ENCODE data around the gene PEAK3. TPM values are rescaled to one million over a fixed set of nuclear protein-coding genes. Genes with fewer than 3 reads are reported as not detected.
A peak's percentile ranks its signal among the peaks of the same experiment; 100 is the strongest.
"Not testable (repeated sequence)": the region's sequence is repeated elsewhere in the genome, so short reads cannot be mapped to it uniquely, and the experiment has no call there.

The PEAK3 gene
- total RNA-seq, 2 experiments from 2014 or later, result 0.54 TPM; not detected in 1

- H3K27me3 Mint-ChIP-seq, result peaks cover 5% of the 10 kb centered on the region
- CTCF ChIA-PET, result interaction anchor here (0.6 kb wide), 1 partner anchor 11 kb away, joined by 4 read pairs; no protein-coding TSS in a partner anchor
- peaks cover 25% of the 10 kb centered on the region for H3K4me1 Mint-ChIP-seq
- ATAC-seq (peak; percentile 44), DNase-seq (peak; percentile 58)
- no peaks in the 10 kb centered on the region for H3K9me3 Mint-ChIP-seq (ENCODE audit: low read depth)
- H3K36me3 Mint-ChIP-seq, result peaks cover 9% of the 10 kb centered on the region
- peak overlapping the region; percentile 79 for H3K27ac Mint-ChIP-seq
- H3K4me3 Mint-ChIP-seq, result peak overlapping the region; percentile 78
Observed at GRCh38 chr19:2290441-2291184, 8.6 kb upstream of the PEAK3 start.

GRCh38 chr19:2289714-2290435 lies 7.9 kb upstream of the PEAK3 start:
- H3K9me3 Mint-ChIP-seq (ENCODE audit: low read depth), result no peaks in the 10 kb centered on the region
- ATAC-seq, result peak; percentile 78
- peaks cover 5% of the 10 kb centered on the region for H3K27me3 Mint-ChIP-seq
- CTCF ChIA-PET, result interaction anchor here (1.0 to 5.6 kb wide), 5 partner anchors 10 to 321 kb away, joined by 3 to 52 read pairs (median 6); no protein-coding TSS in a partner anchor
- H3K4me3 Mint-ChIP-seq, result peak overlapping the region; percentile 78
- peaks cover 25% of the 10 kb centered on the region for H3K4me1 Mint-ChIP-seq
- peak overlapping the region; percentile 91 for H3K27ac Mint-ChIP-seq
- peaks cover 9% of the 10 kb centered on the region for H3K36me3 Mint-ChIP-seq
- DNase-seq, result peak; percentile 85

DNA sequence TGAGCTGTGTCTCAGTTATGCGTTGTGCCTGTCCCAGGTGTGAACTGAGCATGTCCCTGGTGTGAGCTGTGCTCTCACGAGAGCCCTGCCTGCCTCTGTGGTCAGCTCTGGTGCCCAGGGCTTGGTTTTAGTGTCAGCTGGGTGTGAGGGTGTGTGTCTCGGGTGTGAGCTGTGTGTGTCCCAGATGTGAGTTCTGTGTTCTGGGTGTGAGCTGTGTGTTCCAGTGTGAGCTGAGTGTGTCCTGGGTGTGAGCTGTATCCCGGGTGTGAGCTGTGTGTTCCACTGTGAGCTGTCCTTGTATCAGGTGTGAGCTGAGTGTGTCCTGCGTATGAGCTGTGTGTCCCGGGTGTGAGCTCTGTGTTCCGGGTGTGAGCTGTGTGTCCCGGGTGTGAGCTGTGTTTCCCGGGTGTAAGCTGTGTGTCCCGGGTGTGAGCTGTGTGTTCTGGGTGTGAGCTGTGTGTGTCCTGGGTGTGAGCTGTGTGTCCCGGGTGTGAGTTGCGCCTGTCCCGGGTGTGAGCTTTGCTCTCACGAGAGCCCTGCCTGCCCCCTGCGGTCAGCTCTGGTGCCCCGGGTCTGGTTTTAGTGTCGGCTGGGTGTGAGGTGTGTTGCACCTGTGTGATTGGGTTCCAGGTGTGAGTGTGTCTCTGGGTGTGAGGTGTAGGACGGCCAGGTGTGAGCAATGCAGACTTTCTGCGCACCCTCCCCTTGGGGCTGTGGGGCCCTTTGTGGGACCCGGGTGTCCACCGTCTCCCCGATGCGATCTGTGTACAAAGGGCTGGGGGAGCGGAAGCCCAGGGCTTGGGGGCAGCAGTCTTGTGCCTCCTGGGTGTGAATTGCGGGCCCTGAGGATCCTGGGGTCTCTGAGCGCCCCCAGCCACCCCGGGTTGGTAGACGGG lies 7.1 kb upstream of the PEAK3 start:
- H3K9me3 Mint-ChIP-seq (ENCODE audit: low read depth), result no peaks in the 10 kb centered on the region
- ATAC-seq, result peak; percentile 21

GRCh38 chr19:2288338-2288817 lies 6.4 kb upstream of the PEAK3 start:
- Mint-ChIP-seq H3K4me1 (peaks cover 22% of the 10 kb centered on the region), H3K9me3 (ENCODE audit: low read depth) (no peaks in the 10 kb centered on the region), H3K4me3 (peak overlapping the region; percentile 78), H3K27ac (peak overlapping the region; percentile 91), H3K27me3 (peaks cover 5% of the 10 kb centered on the region), H3K36me3 (peaks cover 6% of the 10 kb centered on the region)
- DNase-seq (no peak), ATAC-seq (no peak)
- CTCF ChIA-PET, result interaction anchor here (1.0 to 5.6 kb wide), 8 partner anchors 14 to 323 kb away, joined by 3 to 52 read pairs (median 6); partner anchors contain the start of gene PLEKHJ1

More for the DNA sequence above, 7.1 kb upstream of the PEAK3 start:
- Mint-ChIP-seq H3K36me3 (peaks cover 9% of the 10 kb centered on the region), H3K4me3 (peak overlapping the region; percentile 78), H3K27me3 (peaks cover 5% of the 10 kb centered on the region), H3K4me1 (peaks cover 25% of the 10 kb centered on the region), H3K27ac (peak overlapping the region; percentile 91)
- DNase-seq, result no peak
- CTCF ChIA-PET, result interaction anchor here (1.0 to 5.6 kb wide), 9 partner anchors 9 to 322 kb away, joined by 3 to 52 read pairs (median 6); partner anchors contain the start of gene PLEKHJ1

DNA sequence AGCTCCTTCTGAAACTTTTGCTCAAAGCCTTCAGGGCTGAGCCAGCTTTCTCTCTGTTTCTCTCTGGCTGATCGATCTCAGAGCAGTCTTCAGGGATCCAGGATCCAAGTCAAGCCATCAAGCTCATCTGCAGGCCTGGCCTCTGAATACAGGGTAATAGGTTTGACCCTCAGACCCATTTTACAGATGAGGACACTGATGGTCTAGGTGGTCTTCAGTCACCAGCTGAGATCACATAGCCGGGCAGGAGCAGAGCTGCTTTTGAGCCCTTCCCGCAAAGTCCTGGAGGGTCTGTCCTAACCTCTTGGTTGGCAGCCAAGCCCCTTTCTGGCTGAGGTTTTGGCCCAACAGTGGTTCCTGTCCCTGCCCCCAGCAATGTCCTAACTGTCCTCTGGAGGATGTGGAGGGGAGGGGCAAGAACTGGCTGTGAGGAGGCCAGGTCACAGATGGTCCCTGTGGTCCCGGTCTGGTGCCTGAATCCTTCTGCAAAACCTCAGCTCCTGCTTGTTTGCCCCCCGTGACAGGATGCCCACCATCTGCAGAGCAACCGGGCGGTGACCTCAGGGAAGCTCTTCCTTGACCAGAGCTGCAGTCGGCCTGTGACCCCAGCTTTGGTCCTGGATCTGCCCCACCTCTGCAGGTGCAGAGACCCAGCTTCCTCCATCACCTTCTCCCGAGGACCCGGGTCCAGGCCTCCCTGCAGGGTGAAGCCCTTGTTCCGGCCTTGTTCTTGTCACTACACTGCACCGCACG lies 5.8 kb upstream of the PEAK3 start:
- ATAC-seq (no peak), DNase-seq (no peak)
- Mint-ChIP-seq H3K4me1 (peaks cover 25% of the 10 kb centered on the region), H3K4me3 (no peak overlapping the region), H3K27me3 (peaks cover 9% of the 10 kb centered on the region), H3K36me3 (peaks cover 3% of the 10 kb centered on the region), H3K9me3 (ENCODE audit: low read depth) (no peaks in the 10 kb centered on the region), H3K27ac (no peak overlapping the region)
- CTCF ChIA-PET, result interaction anchor here (1.0 to 5.6 kb wide), 6 partner anchors 13 to 323 kb away, joined by 3 to 52 read pairs (median 6); partner anchors contain the start of gene PLEKHJ1

- CTCF ChIA-PET, result interaction anchor here (1.0 to 5.6 kb wide), 5 partner anchors 12 to 324 kb away, joined by 3 to 52 read pairs (median 4); no protein-coding TSS in a partner anchor
- Mint-ChIP-seq H3K9me3 (ENCODE audit: low read depth) (no peaks in the 10 kb centered on the region), H3K4me1 (peaks cover 34% of the 10 kb centered on the region), H3K36me3 (no peaks in the 10 kb centered on the region), H3K4me3 (no peak overlapping the region), H3K27me3 (peaks cover 12% of the 10 kb centered on the region), H3K27ac (no peak overlapping the region)
- DNase-seq, result no peak
- ATAC-seq, result no peak
Observed at GRCh38 chr19:2286402-2287140, 4.6 kb upstream of the PEAK3 start.

DNA sequence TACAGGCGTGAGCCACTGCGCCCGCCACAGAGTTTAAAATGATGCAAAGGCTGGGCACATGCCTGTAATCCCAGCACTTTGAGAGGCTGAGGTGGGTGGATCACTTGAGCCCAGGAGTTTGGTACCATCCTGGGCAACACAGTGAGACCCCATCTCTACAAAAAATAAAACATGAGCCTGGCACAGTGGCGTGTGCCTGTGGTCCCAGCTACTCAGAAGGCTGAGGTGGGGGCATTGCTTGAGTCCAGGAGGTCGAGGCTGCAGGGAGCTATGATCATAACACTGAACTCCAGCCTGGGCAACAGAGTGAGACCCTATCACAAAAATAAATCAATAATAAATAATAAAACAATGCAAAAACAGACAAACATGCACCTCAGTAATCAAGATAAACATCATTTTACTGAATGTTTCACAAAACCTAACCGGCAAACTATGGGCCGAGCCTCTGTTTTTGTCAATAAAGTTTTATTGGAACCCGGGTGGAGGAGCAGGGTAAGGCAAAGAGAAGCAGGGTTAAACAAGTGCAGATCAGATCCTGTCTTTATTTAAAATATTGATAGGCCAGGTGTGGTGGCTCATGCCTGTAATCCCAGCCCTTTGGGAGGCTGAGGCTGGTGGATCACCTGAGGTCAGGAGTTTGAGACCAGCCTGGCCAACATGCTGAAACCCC lies 2.0 kb upstream of the PEAK3 start:
- H3K27ac Mint-ChIP-seq, result no peak overlapping the region

DNA sequence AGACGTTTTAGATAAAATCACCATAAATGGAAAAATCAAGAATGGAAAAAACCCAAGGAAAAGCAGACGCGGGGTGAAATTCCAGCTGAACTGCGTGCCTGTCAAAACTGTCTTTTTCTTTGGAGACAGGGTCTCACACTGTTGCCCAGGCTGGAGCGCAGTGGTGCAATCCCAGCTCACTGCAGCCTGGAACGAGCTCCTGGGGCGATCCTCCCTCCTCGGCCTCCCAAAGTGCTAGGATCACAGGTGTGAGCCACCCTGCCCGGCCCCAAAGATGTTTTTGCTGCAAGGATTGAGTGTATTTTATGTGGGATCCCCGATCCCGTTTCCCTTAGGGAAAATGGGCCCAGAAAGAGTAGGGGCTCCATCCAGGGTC lies 875 bp upstream of the PEAK3 start:
- Mint-ChIP-seq H3K9me3 (ENCODE audit: low read depth) (no peaks in the 10 kb centered on the region), H3K4me1 (peaks cover 13% of the 10 kb centered on the region), H3K4me3 (no peak overlapping the region), H3K36me3 (no peaks in the 10 kb centered on the region), H3K27ac (no peak overlapping the region), H3K27me3 (peaks cover 7% of the 10 kb centered on the region)
- no peak for ATAC-seq
- CTCF ChIA-PET, result interaction anchor here (0.9 kb wide), 1 partner anchor 173 kb away, joined by 3 read pairs; no protein-coding TSS in a partner anchor
- DNase-seq, result no peak

More for the DNA sequence above, 2.0 kb upstream of the PEAK3 start:
- Mint-ChIP-seq H3K36me3 (no peaks in the 10 kb centered on the region), H3K9me3 (ENCODE audit: low read depth) (no peaks in the 10 kb centered on the region), H3K27me3 (peaks cover 11% of the 10 kb centered on the region), H3K4me3 (no peak overlapping the region), H3K4me1 (peaks cover 21% of the 10 kb centered on the region)
- ATAC-seq (no peak), DNase-seq (no peak)
- CTCF ChIA-PET, result interaction anchor here (1.1 kb wide), 1 partner anchor 22 kb away, joined by 3 read pairs; no protein-coding TSS in a partner anchor

DNA sequence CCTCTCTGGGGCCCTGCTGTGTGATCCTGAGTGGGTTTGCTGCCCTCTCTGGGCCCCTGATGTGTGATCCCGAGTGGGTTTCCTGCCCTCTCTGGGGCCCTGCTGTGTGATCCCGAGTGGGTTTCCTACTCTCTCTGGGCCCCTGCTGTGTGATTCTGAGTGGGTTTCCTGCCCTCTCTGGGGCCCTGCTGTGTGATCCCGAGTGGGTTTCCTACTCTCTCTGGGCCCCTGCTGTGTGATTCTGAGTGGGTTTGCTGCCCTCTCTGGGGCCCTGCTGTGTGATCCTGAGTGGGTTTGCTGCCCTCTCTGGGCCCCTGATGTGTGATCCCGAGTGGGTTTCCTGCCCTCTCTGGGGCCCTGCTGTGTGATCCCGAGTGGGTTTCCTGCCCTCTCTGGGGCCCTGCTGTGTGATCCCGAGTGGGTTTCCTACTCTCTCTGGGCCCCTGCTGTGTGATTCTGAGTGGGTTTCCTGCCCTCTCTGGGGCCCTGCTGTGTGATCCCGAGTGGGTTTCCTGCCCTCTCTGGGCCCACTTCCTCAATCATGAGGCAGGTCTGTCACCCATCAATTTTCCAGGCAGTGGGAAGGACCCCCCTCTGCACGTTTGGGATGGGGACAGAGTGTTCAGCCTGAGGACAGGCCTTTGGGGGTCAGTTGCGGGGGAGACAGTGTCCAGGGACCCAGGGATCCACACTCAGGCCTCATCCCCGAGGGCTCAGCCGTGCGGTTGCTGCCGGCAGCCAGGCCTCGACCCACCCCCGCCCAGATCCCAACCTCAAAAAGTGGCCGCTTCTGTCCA lies 512 bp downstream of the PEAK3 start:
- CTCF ChIA-PET, result interaction anchor here (0.8 kb wide), 1 partner anchor 8 kb away, joined by 5 read pairs; no protein-coding TSS in a partner anchor
- not testable (repeated sequence) for ATAC-seq

DNA sequence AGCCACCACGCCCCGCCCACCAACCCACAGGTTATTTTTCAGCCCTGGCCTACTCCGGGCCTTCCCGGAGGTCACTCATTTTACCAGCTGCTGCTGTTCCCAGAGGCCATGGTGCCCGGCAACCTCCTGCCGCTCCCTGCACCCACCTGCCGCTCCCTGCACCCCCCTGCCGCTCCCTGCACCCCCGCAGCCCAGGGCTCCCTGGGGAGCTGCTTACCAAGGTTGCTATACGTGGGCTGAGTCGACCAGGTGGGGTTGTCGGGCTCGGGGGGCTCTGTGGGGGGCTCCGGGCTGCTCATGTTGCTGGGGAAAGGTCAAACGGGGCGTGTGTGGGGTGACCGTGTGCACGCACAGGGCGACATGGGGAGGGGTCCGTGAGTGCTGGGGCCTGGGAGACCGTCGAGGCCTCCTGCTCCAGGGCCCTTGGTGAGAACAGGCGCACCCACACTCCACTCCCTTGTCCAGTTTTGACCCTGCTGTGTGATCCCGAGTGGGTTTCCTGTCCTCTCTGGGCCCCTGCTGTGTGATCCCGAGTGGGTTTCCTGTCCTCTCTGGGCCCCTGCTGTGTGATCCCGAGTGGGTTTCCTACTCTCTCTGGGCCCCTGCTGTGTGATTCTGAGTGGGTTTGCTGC lies 1.2 kb downstream of the PEAK3 start:
- Mint-ChIP-seq H3K4me1 (peaks cover 15% of the 10 kb centered on the region), H3K27me3 (peaks cover 7% of the 10 kb centered on the region), H3K9me3 (ENCODE audit: low read depth) (no peaks in the 10 kb centered on the region), H3K36me3 (no peaks in the 10 kb centered on the region), H3K4me3 (no peak overlapping the region), H3K27ac (no peak overlapping the region)
- CTCF ChIA-PET, result interaction anchor here (0.8 to 1.3 kb wide), 2 partner anchors 8 to 20 kb away, joined by 3 to 6 read pairs; no protein-coding TSS in a partner anchor
- DNase-seq (no peak), ATAC-seq (no peak)

More for the DNA sequence above, 512 bp downstream of the PEAK3 start:
- not testable (repeated sequence) for H3K27me3 Mint-ChIP-seq; DNase-seq; H3K9me3 Mint-ChIP-seq (ENCODE audit: low read depth); H3K36me3 Mint-ChIP-seq; H3K4me3 Mint-ChIP-seq
- Mint-ChIP-seq H3K27ac (peak overlapping the region; percentile 19), H3K4me1 (peaks cover 15% of the 10 kb centered on the region)

Data from activated CD8-positive, alpha-beta memory T cell treated with anti-CD3 and anti-CD28 coated beads, Interleukin-2, amount 10 ng/mL, durations not matched to agents 7 days and 5 days (primary cell).